IMR-90 (cell line): ENCODE results near the gene HS2ST1. TPM values are rescaled to one million over a fixed set of nuclear protein-coding genes. Genes with fewer than 3 reads are reported as not detected.

ENCODE experiments used
- ATAC-seq: fragments of 200-7000 bp; cut with Tn5 transposase; 2 replicates; pipeline ENCODE4 v1.9.1; 2020; ENCODE audit warnings: low read depth, mild to moderate bottlenecking, moderate library complexity
- BruUV-seq: library from RNA; stranded (reverse); fragments of 400-500 nt; replicated peaks from 2 replicates; lab custom pipeline; 2021; lab: Mats Ljungman, UMichigan
- CTCF ChIA-PET: fragments of 300-600 bp; formaldehyde crosslinking; extraction: SDS; loops from one replicate; lab custom pipeline; 2021; ENCODE audit warnings: antibody characterized with exemption; lab: Yijun Ruan, JAX
- POLR2A ChIA-PET: fragments of 300-600 bp; sonication (Branson Sonifier 250); formaldehyde crosslinking; loops from one replicate; lab custom pipeline; 2022; ENCODE audit warnings: antibody characterized with exemption; ENCODE audit not compliant: unreplicated experiment; lab: Charles Lee
- DNase-seq: peaks from one replicate; pipeline ENCODE4 v3.0.0; 2013
- H2AFZ ChIP-seq: replicated peaks from 2 replicates; pipeline ENCODE3; 2013; ENCODE audit warnings: low read length, mild to moderate bottlenecking; ENCODE audit not compliant: poor library complexity
- H2AK5ac ChIP-seq: 2 replicates; pipeline ENCODE4 v1.6.1; 2013; ENCODE audit warnings: low read depth, low read length, inconsistent platforms
- H2AK9ac ChIP-seq: replicated peaks from 2 replicates; pipeline ENCODE3; 2013; ENCODE audit warnings: mild to moderate bottlenecking, low read depth, low read length, moderate library complexity; ENCODE audit not compliant: poor library complexity
- H2BK120ac ChIP-seq: 2 replicates; pipeline ENCODE4 v1.6.1; 2013; ENCODE audit warnings: low read depth, low read length, inconsistent platforms
- H2BK15ac ChIP-seq: 3 replicates; pipeline ENCODE4 v1.6.1; 2013; ENCODE audit warnings: low read depth, low read length, inconsistent platforms
- H2BK20ac ChIP-seq: 2 replicates; pipeline ENCODE4 v1.6.1; 2013; ENCODE audit warnings: low read depth, mild to moderate bottlenecking, inconsistent platforms, low read length, moderate library complexity
- H2BK5ac ChIP-seq: 2 replicates; pipeline ENCODE4 v1.6.1; 2013; ENCODE audit warnings: mild to moderate bottlenecking, low read depth, low read length, inconsistent platforms; ENCODE audit not compliant: poor library complexity, severe bottlenecking
- H3K14ac ChIP-seq: replicated peaks from 2 replicates; pipeline ENCODE4 v1.6.1; 2013; ENCODE audit warnings: low read depth, low read length, inconsistent platforms
- H3K18ac ChIP-seq: 2 replicates; pipeline ENCODE4 v1.6.1; 2013; ENCODE audit warnings: low read depth, low read length, control low read depth
- H3K23ac ChIP-seq: 2 replicates; pipeline ENCODE4 v1.6.1; 2013; ENCODE audit warnings: low read depth, low read length, inconsistent platforms
- H3K27ac ChIP-seq: 2 replicates; pipeline ENCODE4 v1.5.1; 2013; ENCODE audit warnings: mild to moderate bottlenecking, control low read depth, low read length; ENCODE audit not compliant: insufficient read depth
- H3K27me3 ChIP-seq: 2 replicates; pipeline ENCODE4 v1.6.1; 2013; ENCODE audit warnings: low read length; ENCODE audit not compliant: control insufficient read depth, insufficient read depth
- H3K36me3 ChIP-seq: 2 replicates; pipeline ENCODE4 v1.6.1; 2013; ENCODE audit warnings: low read length, mixed read lengths; ENCODE audit not compliant: control insufficient read depth, insufficient read depth
- H3K4ac ChIP-seq: 2 replicates; pipeline ENCODE4 v1.6.1; 2013; ENCODE audit warnings: low read depth, low read length, inconsistent platforms
- H3K4me1 ChIP-seq: 2 replicates; pipeline ENCODE4 v1.6.1; 2013; ENCODE audit warnings: low read length, mixed read lengths; ENCODE audit not compliant: control insufficient read depth, insufficient read depth
- H3K4me2 ChIP-seq: 2 replicates; pipeline ENCODE4 v1.6.1; 2013; ENCODE audit warnings: low read depth, mild to moderate bottlenecking, control low read depth, low read length, moderate library complexity
- H3K4me3 ChIP-seq: 2 replicates; pipeline ENCODE4 v1.5.1; 2013; ENCODE audit warnings: low read depth, mild to moderate bottlenecking, control low read depth, low read length, moderate library complexity; ENCODE audit not compliant: insufficient read depth
- H3K56ac ChIP-seq: 2 replicates; pipeline ENCODE4 v1.6.1; 2013; ENCODE audit warnings: low read length, inconsistent platforms; ENCODE audit not compliant: insufficient read depth; ENCODE audit errors: extremely low read depth
- H3K79me1 ChIP-seq, 2 experiments: 2 replicates each; pipeline ENCODE4 v1.6.1; 2013; ENCODE audit warnings: low read length in 2 of 2, inconsistent platforms in 1 of 2, low read depth in 1 of 2
- H3K9ac ChIP-seq: 2 replicates; pipeline ENCODE4 v1.6.1; 2013; ENCODE audit warnings: low read depth, low read length, control low read depth
- H3K9me1 ChIP-seq: 2 replicates; pipeline ENCODE4 v1.6.1; 2013; ENCODE audit warnings: low read length, inconsistent platforms; ENCODE audit not compliant: insufficient read depth
- H3K9me3 ChIP-seq: 2 replicates; pipeline ENCODE4 v1.6.1; 2013; ENCODE audit warnings: low read length; ENCODE audit not compliant: control insufficient read depth, insufficient read depth
- H4K20me1 ChIP-seq: 2 replicates; pipeline ENCODE4 v1.6.1; 2013; ENCODE audit warnings: low read length, inconsistent platforms; ENCODE audit not compliant: insufficient read depth
- H4K5ac ChIP-seq: 2 replicates; pipeline ENCODE4 v1.6.1; 2013; ENCODE audit warnings: mild to moderate bottlenecking, low read depth, low read length, control low read depth
- H4K8ac ChIP-seq, 2 experiments: 2 replicates each; pipeline ENCODE4 v1.6.1; 2013; ENCODE audit warnings: low read depth in 2 of 2, low read length in 2 of 2, control low read depth in 1 of 2, inconsistent platforms in 1 of 2
- H4K91ac ChIP-seq: 2 replicates; pipeline ENCODE4 v1.6.1; 2013; ENCODE audit warnings: low read depth, low read length, inconsistent platforms; ENCODE audit not compliant: insufficient read depth
- FOS ChIP-seq: fragments of 150-350 bp; IDR thresholded peaks from 2 replicates; pipeline ENCODE4 v1.6.1; 2016; ENCODE audit warnings: low read depth, low read length
- MAFK ChIP-seq: IDR thresholded peaks from 2 replicates; pipeline ENCODE4 v1.6.1; 2012; ENCODE audit warnings: low read depth, low read length, improper control_type of control experiment
- MXI1 ChIP-seq: IDR thresholded peaks from 2 replicates; pipeline ENCODE4 v1.6.1; 2012; ENCODE audit warnings: low read depth, mild to moderate bottlenecking, low read length, moderate library complexity, borderline replicate concordance
- RAD21 ChIP-seq: IDR thresholded peaks from 2 replicates; pipeline ENCODE4 v1.6.1; 2012; ENCODE audit warnings: low read length, improper control_type of control experiment
- SMC3 ChIP-seq: fragments of 150-350 bp; IDR thresholded peaks from 2 replicates; pipeline ENCODE4 v1.6.1; 2016; ENCODE audit warnings: low read depth, mild to moderate bottlenecking, antibody characterized with exemption, low read length, moderate library complexity
- WGBS, 2 experiments: methylation state at CpG; one replicate each; pipeline versions ENCODE4 v1.1.5 to v1.1.7; 2013; ENCODE audit warnings: missing lambda C conversion rate in 2 of 2; ENCODE audit not compliant: insufficient read length in 1 of 2; ENCODE audit errors: extremely low coverage in 2 of 2; 5-methylcytosine and 5-hydroxymethylcytosine counted together
- dilution Hi-C: fragments of 300-500 bp; cut with HindIII; formaldehyde crosslinking; loops from one replicate; pipeline ENCODE4 v1.14.3; 2018; ENCODE audit warnings: low sequenced_read_pairs; ENCODE audit not compliant: unreplicated experiment
- in situ Hi-C: fragments of 300-500 bp; cut with MboI; formaldehyde crosslinking; loops from 3 replicates; pipeline ENCODE4 v1.14.3; 2019; ENCODE audit warnings: low sequenced_read_pairs, inconsistent platforms, mixed read lengths
- intact Hi-C: fragments of 100-400 bp; cut with micrococcal nuclease; formaldehyde crosslinking; loops from 2 replicates; pipeline ENCODE4 v1.10.0; 2022
- polyA plus RNA-seq, 3 experiments: library from polyadenylated mRNA; depleted of rRNA; stranded (reverse); fragments of >200 nt; gene quantifications; 2 replicates each; pipeline ENCODE4 v1.2.3, GENCODE V29; 2012; ENCODE audit warnings: low replicate concordance in 1 of 3
- total RNA-seq: library from RNA; depleted of rRNA; stranded (reverse); fragments of >200 nt; gene quantifications from 2 replicates; pipeline ENCODE4 v1.2.3, GENCODE V29; 2012

The HS2ST1 gene
- total and polyA plus RNA-seq, 2 of the 4 experiments (the other 2 are of a cell fraction), result 7.8 to 13.1 TPM

- intact Hi-C loops, result no loop called here
- peaks cover 0 to 3% of the 10 kb centered on the region in 2 experiments; a peak in 1 of 4 replicates for H3K79me1 ChIP-seq
- no peak overlapping the region for H3K4me3 ChIP-seq
- H3K14ac ChIP-seq, result no peak overlapping the region
- H3K9ac ChIP-seq, result no peak overlapping the region
- no peaks in the 10 kb centered on the region for H4K20me1 ChIP-seq
- no CpG with 5 or more reads among the region's 5 CpGs for whole genome bisulfite sequencing, 2 experiments
- H2AK5ac ChIP-seq, result no peak overlapping the region
- no peak overlapping the region for H2AFZ ChIP-seq
- in situ Hi-C loops, result no loop called here
- DNase-seq (no peak), ATAC-seq (no peak)
- no peak overlapping the region for H4K8ac ChIP-seq
- no peak overlapping the region for H3K27ac ChIP-seq
- TF ChIP-seq MAFK (no peak), MXI1 (no peak), FOS (no peak), SMC3 (no peak), RAD21 (no peak)
- H2BK15ac ChIP-seq, result no peak overlapping the region
- no peak overlapping the region for H4K5ac ChIP-seq
- no peak overlapping the region for H2BK20ac ChIP-seq
- H3K27me3 ChIP-seq, result no peaks in the 10 kb centered on the region
- H3K9me1 ChIP-seq, result no peaks in the 10 kb centered on the region
- dilution Hi-C loops, result no loop called here
- BruUV-seq, result no TSS peak
- H4K91ac ChIP-seq, result no peak overlapping the region
- H3K4me1 ChIP-seq, result no peaks in the 10 kb centered on the region
- H3K18ac ChIP-seq, result no peak overlapping the region
- CTCF ChIA-PET, result interaction anchor here (0.6 kb wide), 1 partner anchor 655 kb away, joined by 5 read pairs; no protein-coding TSS in a partner anchor
- H2AK9ac ChIP-seq, result no peak overlapping the region
- H2BK5ac ChIP-seq, result no peak overlapping the region
- H2BK120ac ChIP-seq, result no peak overlapping the region
- POLR2A ChIA-PET, result no interaction called here
- no peaks in the 10 kb centered on the region for H3K36me3 ChIP-seq
- no peak overlapping the region for H3K4ac ChIP-seq
- H3K23ac ChIP-seq, result no peak overlapping the region
- H3K9me3 ChIP-seq, result no peaks in the 10 kb centered on the region
- H3K56ac ChIP-seq, result no peak overlapping the region
- no peak overlapping the region for H3K4me2 ChIP-seq
Measured at GRCh38 chr1:87044840-87045239, 130.4 kb downstream of the HS2ST1 start.
